ENCODE measurements around the gene RUBCNL.
"Not testable (repeated sequence)": the region's sequence is repeated elsewhere in the genome, so short reads cannot be mapped to it uniquely, and the experiment has no call there.

RUBCNL gene, protein sequence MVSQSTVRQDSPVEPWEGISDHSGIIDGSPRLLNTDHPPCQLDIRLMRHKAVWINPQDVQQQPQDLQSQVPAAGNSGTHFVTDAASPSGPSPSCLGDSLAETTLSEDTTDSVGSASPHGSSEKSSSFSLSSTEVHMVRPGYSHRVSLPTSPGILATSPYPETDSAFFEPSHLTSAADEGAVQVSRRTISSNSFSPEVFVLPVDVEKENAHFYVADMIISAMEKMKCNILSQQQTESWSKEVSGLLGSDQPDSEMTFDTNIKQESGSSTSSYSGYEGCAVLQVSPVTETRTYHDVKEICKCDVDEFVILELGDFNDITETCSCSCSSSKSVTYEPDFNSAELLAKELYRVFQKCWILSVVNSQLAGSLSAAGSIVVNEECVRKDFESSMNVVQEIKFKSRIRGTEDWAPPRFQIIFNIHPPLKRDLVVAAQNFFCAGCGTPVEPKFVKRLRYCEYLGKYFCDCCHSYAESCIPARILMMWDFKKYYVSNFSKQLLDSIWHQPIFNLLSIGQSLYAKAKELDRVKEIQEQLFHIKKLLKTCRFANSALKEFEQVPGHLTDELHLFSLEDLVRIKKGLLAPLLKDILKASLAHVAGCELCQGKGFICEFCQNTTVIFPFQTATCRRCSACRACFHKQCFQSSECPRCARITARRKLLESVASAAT

DNA sequence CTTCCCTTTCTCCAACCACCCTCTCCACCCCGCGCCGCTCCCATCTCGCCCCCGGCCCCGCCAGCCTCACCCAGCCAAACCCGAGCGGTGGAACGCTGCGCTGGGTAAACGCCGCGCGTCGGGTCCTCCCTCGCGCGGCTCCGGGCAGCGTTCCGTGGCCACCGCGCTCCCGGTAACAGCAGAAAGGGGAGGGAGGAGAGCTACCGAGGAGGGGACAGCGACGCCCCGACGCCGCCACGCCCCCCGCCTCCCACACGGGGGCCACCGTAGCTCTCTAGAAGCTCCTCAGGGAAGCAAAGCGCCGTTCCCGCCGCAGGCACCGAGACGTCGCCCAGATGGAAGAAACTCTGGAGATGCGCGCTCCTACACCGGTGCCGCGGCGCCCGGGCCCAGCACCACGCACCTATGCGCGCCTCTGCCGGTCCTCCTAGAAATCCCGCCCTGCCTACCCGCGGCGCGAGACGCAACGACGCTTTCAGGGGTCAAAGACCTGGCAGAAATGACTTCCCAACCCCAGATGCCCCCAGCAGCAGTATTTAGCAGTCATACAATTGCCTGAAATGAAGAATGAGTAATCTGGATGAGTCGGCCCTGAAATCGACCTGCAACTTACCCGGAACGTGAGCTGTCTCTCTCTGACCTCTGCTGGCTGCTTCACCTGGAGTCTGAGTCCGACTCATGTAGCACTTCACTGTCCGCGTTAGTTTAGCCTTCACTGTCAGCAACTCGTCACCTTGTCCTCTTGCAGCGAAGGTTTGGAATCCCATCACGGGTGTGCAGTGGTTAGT lies at the start of gene RUBCNL:
TSS of gene RUBCNL (minus strand) at position 189 of the 788 bp plus-strand sequence. CDS start 14,777 bp downstream, outside the sequence.
- DNase-seq: peak; percentile 36

DNA sequence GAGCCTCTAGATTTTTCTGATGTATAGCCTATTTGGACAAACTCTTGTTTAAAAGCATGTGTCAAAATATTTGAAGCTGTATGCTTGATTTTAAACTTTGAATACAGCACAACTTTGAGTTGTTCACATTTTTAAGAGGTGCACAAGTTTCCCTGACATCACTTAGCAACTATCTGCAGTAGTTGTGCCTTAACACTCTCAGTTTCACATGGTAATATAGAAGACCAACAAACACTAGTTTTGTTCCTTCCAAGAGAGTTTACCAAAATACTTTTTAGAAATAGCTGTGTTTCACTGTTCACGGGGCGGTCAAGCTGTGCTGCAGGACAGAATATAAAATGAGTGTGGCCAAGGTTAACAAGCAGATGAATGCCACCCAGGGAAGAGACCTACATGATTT lies 42.5 kb upstream of the RUBCNL start:
- DNase-seq: not testable (repeated sequence)

DNA sequence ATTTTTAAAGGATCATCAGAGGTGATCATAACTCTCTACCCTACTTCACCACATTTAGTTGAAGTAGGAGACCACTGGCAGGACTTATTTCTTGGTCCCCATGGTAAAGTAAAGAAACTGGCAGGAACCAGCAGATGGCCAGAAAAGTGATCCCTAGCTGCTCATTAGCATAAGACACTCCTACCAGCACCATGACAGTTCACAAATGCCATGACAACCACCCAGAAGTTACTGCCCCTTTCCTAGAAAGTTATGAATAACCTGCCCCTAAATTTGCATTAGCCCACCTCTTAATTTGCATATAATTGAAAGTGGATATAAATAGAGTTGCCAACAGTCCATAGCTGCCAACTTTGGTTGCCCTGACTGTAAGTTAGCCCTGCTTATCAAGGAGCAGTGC lies 18.4 kb upstream of the RUBCNL start:
- no peak for DNase-seq

DNA sequence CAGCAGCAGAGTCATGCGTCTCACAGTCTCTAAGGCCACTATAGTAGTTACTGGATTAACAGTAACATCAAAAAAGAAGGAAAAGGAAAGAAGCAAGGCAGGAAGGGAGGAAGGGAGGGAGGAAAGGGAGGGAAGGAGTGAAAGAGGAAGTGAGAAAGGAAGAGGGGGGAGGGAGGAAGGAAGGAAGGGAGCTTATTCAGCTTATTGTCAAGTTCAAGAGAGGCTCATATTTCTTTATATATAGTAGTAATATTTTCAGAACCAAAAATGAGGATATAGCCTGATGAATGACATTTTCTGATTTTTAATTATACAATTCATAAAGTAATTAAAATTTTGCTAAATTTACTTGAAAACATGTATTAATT lies 17.7 kb upstream of the RUBCNL start:
- DNase-seq: no peak

DNA sequence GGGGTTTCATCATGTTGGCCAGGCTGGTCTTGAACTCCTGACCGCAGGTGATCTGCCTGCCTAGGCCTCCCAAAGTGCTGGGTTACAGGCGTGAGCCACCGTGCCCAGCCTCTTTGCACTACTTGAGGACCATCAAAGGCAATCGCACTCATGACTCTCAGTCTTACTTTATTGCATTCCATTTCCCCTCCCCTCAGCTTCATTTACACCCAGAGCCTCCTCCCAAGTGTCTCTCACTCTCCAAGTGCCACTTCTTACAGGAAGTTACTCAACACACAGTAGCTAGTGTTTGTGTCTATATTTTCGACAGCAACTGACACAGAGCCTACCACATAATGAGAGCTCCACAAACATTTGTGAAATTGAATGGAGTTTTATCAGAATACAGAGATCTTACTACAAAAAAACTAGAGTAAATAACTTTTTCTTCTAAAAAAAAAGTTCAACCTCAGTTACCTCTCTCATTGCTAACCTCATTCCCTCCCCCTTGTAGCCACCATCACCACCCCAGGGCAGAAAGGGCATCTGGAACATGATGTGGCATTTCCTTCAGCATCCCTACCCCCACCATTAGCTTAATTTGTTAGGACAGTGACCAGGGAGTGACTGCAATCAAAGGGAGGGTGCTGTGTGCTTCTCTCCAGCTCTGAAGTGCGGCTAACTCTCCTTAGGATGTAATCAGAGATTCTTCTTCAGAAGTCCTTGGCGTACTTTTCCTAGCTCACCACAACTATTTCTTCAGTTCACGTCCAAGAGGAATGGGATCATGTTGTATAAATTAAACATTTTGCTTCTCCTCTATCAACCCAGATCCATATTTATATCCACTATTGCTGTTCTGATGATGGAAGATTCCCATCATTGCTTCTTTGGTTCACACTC lies 17.0 kb upstream of the RUBCNL start:
- no peak for DNase-seq

DNA sequence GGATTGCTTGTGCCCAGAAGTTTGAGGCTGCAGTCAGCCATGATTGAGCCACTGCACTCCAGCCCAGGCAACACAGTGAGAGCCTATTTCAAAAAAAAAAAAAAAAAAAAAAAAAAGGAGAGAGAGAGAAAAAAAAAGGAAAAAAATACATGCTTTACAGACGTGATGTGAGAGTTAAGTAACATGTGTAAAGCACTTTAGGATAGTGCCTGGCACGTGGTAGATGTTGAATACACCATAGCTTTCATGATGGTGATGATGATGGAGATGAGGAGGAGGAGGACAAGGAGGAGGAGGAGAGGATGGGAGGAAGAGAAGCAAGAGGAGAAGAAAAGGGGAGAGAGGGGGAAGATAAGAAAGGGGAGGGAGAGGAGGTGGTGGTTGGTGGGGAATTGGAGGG lies 15.1 kb upstream of the RUBCNL start:
- no peak for DNase-seq

DNA sequence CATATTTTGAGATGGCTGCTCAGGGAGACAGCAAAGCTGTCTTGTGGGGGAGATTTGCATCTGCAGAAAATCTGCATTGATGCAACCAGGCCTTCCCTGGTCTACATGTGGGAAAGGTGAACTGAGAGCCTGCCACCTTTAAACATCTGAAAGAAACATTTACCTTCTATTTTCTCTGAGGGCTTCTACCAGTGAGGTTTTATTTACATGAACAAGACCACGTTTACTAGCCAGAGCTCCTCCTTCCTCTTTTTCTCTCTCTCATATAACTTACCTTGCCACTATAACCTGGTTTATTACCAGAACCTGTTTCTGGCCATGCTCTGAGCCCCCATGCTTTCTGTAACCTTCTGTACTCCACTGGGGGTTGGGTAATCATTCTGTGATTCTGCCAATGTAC lies 14.4 kb upstream of the RUBCNL start:
- DNase-seq: no peak

DNA sequence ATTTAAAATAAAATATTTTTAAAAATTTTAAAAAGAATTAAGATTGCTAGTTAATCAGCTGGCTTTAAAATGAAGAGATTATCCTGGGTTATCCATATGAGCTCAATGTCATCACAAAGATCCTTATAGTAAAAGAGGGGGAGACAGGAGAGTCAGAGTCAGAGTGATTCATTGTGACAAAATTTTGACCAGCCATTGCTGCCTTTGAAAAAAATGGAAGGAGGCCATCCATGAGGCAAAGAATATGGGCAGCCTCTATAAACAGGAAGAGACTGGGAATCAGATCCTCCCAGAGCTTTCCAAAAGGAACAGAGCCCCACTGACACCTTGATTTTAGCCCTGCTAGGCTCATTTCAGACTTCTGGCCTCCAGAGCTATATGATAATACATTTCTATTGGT lies 9.3 kb upstream of the RUBCNL start:
- no peak for DNase-seq

DNA sequence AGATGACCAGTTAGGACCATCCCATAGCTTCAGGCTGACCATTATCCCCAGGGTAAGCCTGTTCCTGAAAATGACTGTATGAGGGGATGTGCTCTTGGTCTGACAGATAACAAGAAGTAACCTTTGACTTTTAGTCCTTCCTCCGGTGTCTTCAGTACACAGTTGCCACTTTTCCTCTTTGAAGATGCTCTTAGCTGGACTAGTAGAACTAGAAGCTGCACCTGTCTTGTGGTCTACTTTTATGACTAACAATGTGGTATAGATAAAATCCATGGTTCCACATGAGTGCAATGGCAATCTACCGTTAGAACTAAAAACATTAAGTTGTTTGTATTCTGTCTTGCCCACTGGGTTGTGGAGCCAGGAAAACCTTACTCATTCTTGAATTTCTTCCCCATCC lies 5.9 kb upstream of the RUBCNL start:
- no peak for DNase-seq

DNA sequence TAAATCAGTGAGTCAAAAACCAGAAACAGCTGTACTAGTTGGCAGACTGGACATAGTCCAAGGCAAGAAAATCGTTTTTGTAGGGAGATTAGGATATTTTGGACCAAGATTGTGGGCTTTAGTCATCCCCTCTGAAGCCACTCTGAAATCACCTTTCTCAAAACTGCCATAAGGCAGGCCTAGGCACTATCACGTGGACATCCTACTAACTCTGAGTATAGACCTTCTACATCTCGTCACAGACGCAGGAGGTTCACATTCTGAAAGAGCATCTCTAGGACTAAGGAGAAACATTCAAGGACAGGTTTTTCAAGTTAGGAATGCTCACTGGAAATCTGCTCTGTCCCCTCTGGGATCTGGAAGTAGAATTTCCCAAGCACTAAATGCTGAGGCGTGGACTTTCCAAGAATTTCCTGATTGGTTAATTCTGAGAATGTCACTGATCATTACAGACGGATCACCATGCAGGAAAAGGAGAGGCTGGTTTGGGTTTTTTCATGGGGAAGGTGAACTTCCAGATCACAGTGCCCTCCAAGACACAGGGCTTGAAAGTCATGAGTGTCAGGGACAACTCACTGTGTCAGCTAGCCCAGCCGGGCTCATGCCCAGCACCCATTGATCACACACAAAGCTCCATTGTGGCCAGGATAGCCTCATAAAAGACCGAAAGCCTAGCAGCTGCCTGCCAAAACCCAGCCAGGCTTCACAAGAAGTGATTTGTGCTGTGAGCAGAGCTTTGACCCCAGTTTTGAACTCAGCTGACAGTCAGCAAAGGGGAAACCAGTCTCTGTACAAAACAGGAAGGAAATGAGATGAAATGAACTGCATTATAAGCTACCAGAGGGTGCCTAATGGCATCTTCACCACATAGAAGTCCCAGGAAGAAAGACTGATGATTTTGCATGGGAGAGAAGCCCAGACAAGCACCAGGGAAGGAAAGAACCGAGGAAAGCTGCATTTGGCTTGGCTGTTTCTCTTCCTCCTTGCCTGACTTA lies 2.7 kb upstream of the RUBCNL start:
- peak; percentile 45 for DNase-seq

DNA sequence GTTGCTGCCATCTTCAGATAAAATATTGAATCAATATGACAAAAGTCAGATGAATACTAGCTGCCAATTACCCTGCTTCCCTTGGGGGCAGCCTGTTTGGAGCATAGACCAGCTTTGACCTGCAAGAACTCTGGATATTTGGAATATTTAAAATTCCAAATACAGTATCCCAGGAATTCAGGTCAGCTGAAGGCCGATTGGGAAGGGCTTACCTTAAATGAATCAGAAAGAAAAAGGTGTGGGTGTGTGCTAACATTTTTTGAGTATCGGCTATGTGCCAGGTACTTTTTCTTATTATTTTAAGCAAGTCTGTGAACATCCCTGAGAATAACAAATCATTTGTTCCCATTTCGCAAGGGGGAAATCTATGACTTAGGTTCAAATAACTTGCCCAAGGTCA lies 1.8 kb upstream of the RUBCNL start:
- DNase-seq: no peak

DNA sequence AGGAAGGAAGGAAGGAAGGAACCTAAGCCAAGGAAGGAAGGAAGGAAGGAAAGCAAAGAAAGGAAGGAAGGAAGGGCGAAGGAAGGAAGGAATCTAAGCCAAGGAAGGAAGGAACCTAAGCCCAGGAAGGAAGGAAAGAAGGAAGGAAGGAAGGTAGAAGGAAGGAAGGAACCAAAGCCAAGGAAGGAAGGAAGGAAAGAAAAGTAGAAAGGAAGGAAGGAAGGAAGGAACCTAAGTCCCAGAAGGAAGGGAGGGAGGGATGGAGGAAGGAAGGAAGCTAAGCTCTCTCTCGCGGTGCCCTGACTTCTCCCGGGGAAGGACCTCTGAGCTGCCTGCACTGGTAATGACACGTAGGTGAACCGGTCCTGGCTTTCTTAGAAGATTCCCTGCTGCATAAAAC lies 1.3 kb upstream of the RUBCNL start:
- DNase-seq: no peak

DNA sequence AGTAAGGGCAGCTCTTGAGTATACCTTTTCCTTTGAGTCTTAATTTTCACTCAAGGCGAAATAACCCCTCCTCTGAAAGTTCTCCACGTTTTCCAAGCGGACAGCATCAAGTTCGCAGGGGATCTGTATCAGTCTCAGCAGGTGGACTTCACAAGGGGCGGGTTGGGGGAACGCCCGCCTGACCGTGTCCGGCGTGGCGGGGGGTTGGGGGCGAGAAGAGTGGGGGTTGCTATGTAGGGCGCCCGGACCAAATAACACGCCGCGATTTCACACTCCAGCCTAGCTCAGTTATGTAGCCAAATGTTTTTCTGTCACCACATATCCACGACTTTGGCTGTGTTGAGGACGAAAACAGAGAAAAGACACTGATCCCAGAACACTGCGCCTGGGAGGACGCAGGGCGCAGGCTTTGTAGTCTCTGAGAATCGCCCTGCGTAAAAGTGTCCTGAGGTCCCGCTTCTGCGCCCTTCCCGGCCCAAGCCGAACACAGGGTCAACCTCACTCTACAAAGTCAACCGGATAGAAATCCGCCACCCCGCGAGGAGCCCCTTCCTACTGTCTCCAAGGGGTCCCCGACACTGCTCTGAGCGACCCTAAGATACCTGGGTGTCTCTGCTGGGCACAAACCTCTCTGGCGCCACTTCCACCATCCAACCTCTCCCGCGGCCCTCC lies 524 bp downstream of the RUBCNL start:
- no peak for DNase-seq

DNA sequence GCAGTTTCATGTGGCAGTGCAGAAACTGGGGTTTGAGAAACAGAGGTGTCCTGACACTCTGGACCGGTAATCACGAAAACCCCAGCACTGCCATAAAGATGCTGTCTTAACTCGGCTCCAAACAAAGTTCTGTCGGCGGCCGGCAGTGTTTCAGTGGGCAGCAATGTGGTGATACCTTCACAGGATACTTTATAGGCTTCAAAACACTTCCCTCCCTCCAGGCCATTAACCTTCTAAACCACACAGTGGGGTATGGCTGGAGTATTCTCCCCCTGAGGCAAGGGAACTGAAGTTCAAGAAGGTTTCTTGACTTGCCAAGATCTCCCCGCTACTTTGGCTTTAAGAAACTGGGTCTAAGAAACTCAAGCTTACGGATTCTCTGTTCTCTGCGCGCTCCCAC lies 1.1 kb downstream of the RUBCNL start:
- no peak for DNase-seq

DNA sequence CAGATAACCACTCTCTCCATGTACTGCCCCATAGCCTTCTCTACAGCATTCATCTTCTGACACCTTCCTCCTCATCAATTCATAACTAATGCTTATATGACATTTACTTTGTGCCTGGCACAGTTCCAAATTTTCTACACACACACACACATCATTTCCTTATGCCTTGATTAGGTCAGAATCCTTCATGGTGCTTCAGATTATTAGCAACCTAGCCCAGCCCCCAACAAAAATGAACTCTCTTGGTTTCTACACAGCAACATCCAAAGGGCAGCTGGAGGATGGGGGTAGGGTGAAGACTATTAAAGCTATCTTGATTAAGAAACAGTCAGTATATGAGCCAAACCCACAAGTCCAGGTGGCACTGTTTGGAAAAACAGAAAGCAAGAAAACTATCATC lies 3.7 kb downstream of the RUBCNL start:
- no peak for DNase-seq

DNA sequence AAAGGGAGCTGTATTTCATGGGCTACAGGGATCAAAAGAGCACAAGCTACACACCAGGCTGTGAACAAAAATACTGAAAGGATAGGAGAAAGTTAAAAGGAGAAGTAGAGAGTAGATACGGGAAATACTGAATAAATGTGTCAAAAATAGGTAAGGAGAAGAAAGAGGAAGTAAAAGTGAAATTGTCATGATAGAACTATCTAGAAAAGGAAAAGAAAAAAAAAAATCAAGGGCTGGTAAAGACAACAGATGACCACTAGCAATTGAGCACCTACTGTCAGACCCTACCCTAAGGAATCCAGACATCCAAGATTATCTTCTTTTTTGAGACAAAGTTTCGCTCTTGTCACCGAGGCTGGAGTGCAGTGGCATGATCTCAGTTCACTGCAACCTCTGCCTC lies 4.8 kb downstream of the RUBCNL start:
- DNase-seq: no peak

DNA sequence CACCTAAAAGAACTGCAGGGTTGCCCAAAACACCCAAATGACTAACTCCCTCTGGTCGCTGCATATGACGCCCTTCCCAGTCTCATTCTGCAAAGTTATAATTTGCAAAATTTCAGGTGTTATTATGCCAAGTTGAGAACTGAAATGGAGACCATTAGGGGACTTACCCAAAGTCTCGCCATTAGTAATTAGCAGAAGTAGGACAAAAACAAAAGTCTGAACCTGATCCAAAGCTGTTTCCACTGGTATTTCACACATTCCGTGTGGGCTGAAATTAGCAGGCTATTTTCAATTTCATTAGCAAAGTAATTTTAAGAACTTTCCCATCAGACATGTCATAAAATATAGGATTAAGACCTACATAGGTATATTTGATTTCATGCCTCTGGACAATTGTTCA lies 6.8 kb downstream of the RUBCNL start:
- DNase-seq: no peak

DNA sequence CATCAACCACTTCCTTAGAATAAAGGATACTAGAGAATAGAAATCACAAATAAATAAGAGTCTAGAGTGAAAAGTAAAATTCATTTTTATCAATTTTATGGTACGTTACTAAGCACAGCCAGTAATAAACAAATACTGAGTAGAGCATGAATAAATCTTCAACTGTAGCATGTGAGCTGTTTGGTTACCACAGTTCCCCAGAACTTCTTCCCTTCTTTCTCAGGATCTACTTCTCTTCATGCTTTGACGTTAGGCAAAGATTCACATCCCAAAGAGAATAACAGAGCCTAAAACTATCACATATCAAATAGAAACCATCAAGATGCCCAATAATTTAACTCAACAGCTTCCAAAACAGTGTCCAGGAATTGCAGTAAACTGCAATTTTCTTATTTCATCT lies 7.4 kb downstream of the RUBCNL start:
- no peak for DNase-seq

DNA sequence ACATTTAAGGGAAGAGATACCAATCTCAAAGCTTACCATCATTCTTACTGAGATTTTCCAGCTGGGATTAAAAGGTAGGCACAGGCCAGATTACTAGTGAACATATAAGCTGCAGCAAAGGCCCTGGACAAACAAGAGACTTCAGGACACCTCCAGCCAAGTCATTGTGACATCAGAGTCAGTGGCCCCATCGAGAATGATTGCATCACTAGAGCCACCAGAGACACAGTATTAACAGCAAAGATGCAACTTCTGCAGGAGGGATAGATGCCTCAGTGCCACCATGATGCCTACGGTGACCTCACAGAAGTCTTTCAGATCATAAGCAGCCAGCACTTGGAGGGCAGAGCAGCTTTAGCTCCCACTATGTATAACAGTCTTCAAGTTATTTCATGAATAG lies 8.6 kb downstream of the RUBCNL start:
- DNase-seq: no peak

DNA sequence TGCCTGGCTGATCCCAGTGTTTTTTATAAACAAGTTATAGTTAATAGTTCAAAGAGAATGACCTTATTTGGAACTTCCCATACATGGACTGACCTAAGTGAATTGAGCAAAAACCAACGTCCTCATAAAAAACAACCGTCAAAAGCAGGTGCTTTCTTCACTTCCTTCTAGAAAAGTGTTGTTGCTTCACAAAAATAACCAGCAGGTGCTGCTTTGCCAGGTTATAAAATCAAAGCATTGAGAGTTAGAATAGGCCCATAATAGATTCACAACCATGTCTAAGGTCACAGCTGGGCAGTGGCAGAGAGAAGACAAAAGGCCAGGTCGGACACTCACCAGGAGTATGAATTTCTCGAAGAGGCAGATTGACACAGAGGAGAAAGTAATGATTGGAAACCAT lies 9.5 kb downstream of the RUBCNL start:
- no peak for DNase-seq

DNA sequence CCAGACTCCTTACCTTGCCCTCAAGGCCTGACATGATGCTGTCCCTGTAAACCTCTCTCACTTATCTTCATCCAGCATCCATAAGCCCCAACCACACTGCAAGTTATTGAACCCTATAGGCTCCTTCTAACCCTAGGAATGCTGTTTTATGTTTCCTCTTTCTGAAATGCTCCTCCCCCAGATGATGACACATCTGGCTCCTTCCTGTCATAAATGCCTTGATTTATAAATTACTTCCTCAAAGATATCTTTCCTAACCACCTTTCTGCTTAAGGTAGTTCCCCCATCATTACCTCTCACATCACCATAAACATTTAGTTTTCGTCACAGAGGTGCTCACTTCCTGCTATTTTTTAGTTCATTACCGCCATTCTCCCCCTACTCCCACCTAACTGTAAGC lies 12.3 kb downstream of the RUBCNL start:
- no peak for DNase-seq
